RCC 7860 (cell line): ENCODE data around the gene BLM.
"Not testable (repeated sequence)": the region's sequence is repeated elsewhere in the genome, so short reads cannot be mapped to it uniquely, and the experiment has no call there.

ENCODE experiments used
- DNase-seq: peaks from one replicate; pipeline ENCODE4 v3.0.0-alpha.2; 2015; ENCODE audit warnings: low spot score
- FAIRE-seq: peaks from 2 replicates; lab custom pipeline; 2012; peaks lifted over from hg19 to GRCh38; lab: Jason Lieb, UNC

Gene BLM

GRCh38 chr15:90840157-90840855 is 123.2 kb downstream of the BLM start:
- FAIRE-seq (no peak), DNase-seq (no peak)

- DNase-seq: no peak
- no peak for FAIRE-seq
Observed at GRCh38 chr15:90840954-90841353, 123.8 kb downstream of the BLM start.

GRCh38 chr15:90844696-90845095 is 127.5 kb downstream of the BLM start:
- FAIRE-seq (no peak), DNase-seq (no peak)

- FAIRE-seq: peak; percentile 76
- peak; percentile 84 for DNase-seq
Observed at GRCh38 chr15:90845201-90845949, 128.2 kb downstream of the BLM start.

GRCh38 chr15:90849424-90849823 is 132.3 kb downstream of the BLM start:
- not testable (repeated sequence) for FAIRE-seq, DNase-seq

GRCh38 chr15:90851114-90851513 is 134.0 kb downstream of the BLM start:
- FAIRE-seq: no peak
- DNase-seq: no peak

- DNase-seq: no peak
Observed at GRCh38 chr15:90851940-90852339, 134.8 kb downstream of the BLM start.

GRCh38 chr15:90855139-90855538 is 138.0 kb downstream of the BLM start:
- FAIRE-seq (no peak), DNase-seq (no peak)

More at GRCh38 chr15:90851940-90852339, 134.8 kb downstream of the BLM start:
- FAIRE-seq: no peak

- no peak for DNase-seq
- no peak for FAIRE-seq
Observed at GRCh38 chr15:90857337-90857736, 140.2 kb downstream of the BLM start.

GRCh38 chr15:90857883-90858443 is 140.8 kb downstream of the BLM start:
- DNase-seq (no peak), FAIRE-seq (no peak)

GRCh38 chr15:90859234-90860131 is 142.3 kb downstream of the BLM start:
- DNase-seq (no peak), FAIRE-seq (no peak)

- DNase-seq: no peak
- FAIRE-seq: no peak
Observed at GRCh38 chr15:90860450-90860849, 143.3 kb downstream of the BLM start.

- DNase-seq (no peak), FAIRE-seq (no peak)
Observed at GRCh38 chr15:90860942-90861675, 144.0 kb downstream of the BLM start.

GRCh38 chr15:90862487-90862886 is 145.3 kb downstream of the BLM start:
- no peak for FAIRE-seq
- DNase-seq: no peak

- no peak for DNase-seq
- no peak for FAIRE-seq
Observed at GRCh38 chr15:90862964-90863778, 146.0 kb downstream of the BLM start.

GRCh38 chr15:90863987-90864386 is 146.8 kb downstream of the BLM start:
- DNase-seq (no peak), FAIRE-seq (no peak)

- FAIRE-seq (no peak), DNase-seq (no peak)
Observed at GRCh38 chr15:90864507-90864906, 147.4 kb downstream of the BLM start.

- FAIRE-seq: no peak
- DNase-seq: no peak
Observed at GRCh38 chr15:90865702-90866101, 148.6 kb downstream of the BLM start.
